ENCODE data around the gene TBX2.

Gene TBX2

GRCh38 chr17:61368832-61369450 is 30.7 kb upstream of the TBX2 start (continued):
- TF ChIP-seq, protein P1, sequence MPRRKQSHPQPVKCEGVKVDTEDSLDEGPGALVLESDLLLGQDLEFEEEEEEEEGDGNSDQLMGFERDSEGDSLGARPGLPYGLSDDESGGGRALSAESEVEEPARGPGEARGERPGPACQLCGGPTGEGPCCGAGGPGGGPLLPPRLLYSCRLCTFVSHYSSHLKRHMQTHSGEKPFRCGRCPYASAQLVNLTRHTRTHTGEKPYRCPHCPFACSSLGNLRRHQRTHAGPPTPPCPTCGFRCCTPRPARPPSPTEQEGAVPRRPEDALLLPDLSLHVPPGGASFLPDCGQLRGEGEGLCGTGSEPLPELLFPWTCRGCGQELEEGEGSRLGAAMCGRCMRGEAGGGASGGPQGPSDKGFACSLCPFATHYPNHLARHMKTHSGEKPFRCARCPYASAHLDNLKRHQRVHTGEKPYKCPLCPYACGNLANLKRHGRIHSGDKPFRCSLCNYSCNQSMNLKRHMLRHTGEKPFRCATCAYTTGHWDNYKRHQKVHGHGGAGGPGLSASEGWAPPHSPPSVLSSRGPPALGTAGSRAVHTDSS (tag by site-specific recombination; IDR thresholded peaks at IDR 0.05), result no peak
- TF ChIP-seq ZNF707 (tag by site-specific recombination; IDR thresholded peaks at IDR 0.05), result no peak

DNA sequence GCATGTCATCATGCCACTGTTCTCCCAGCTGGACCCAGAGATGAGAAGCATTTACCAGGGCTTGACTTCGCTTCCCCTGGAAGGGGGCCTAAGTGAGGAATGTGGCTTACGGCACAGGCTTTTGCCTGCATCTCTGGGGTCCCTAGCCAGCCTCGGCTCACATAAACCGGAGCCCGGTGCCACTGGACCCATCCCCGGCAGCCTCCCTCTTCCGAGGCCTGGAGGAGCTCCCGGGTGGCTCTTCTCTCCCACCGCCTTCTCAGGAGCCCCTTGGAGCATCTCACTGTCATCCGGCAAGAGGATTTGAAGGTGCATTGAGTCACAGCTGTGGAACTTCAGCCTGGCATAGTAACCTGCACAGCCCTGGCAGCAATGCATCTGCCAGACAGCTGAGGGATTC is 29.9 kb upstream of the TBX2 start:
- Histone ChIP-seq H3K9me3 (ENCODE audit: control insufficient read depth, insufficient read depth, low read depth, low read length) (no peaks in the 10 kb centered on the region), H3K4me3 (ENCODE audit: low read depth, low read length) (no peak overlapping the region), H3K36me3 (ENCODE audit: control insufficient read depth in 2 of 2, insufficient read depth in 1 of 2, low read length in 2 of 2) (no peaks in the 10 kb centered on the region), H3K27ac (ENCODE audit: extremely low read depth, low read depth, low read length) (no peak overlapping the region), H3K4me1 (ENCODE audit: control insufficient read depth, insufficient read depth, low read length) (no peaks in the 10 kb centered on the region)
- ChIA-PET POLR2A (no interaction called here), CTCF (interaction anchor here (0.6 kb wide), 1 partner anchor 20 kb away, joined by 7 read pairs; no protein-coding TSS in a partner anchor)
- TF ChIP-seq YY2 (tag by site-specific recombination; IDR thresholded peaks at IDR 0.05) (no peak), ZNF404 (tag by site-specific recombination; IDR thresholded peaks at IDR 0.05) (no peak), BCL11B (tag by site-specific recombination; IDR thresholded peaks at IDR 0.05; ENCODE audit: low read depth) (no peak), RBAK (tag by site-specific recombination; IDR thresholded peaks at IDR 0.05) (no peak), ZNF175 (tag by site-specific recombination; IDR thresholded peaks at IDR 0.05) (no peak), KLF16 (tag by site-specific recombination; IDR thresholded peaks at IDR 0.05) (no peak), ZNF785 (tag by site-specific recombination; IDR thresholded peaks at IDR 0.05) (no peak), ZSCAN18 (tag by site-specific recombination; IDR thresholded peaks at IDR 0.05) (no peak), ZNF610 (tag by site-specific recombination; IDR thresholded peaks at IDR 0.05; ENCODE audit: borderline replicate concordance) (no peak), ZNF777 (tag by site-specific recombination; IDR thresholded peaks at IDR 0.05; ENCODE audit: borderline replicate concordance) (no peak), ZBTB7A (tag by site-specific recombination; IDR thresholded peaks at IDR 0.05; ENCODE audit: low read depth) (no peak), ZNF292 (tag by site-specific recombination; IDR thresholded peaks at IDR 0.05; ENCODE audit: borderline replicate concordance, low read depth) (no peak)

- CTCF ChIA-PET, result interaction anchor here (0.6 to 2.1 kb wide), 3 partner anchors 19 to 224 kb away, joined by 3 to 8 read pairs (median 3); no protein-coding TSS in a partner anchor
- Histone ChIP-seq H3K27ac (ENCODE audit: extremely low read depth, low read depth, low read length) (no peak overlapping the region), H3K9me3 (ENCODE audit: control insufficient read depth, insufficient read depth, low read depth, low read length) (no peaks in the 10 kb centered on the region), H3K4me1 (ENCODE audit: control insufficient read depth, insufficient read depth, low read length) (no peaks in the 10 kb centered on the region), H3K36me3 (ENCODE audit: control insufficient read depth in 2 of 2, insufficient read depth in 1 of 2, low read length in 2 of 2) (no peaks in the 10 kb centered on the region), H3K4me3 (ENCODE audit: low read depth, low read length) (no peak overlapping the region)
- POLR2A ChIA-PET, result no interaction called here
- no peak for TF ChIP-seq HOXC10 (CRISPR knock-in tag; IDR thresholded peaks at IDR 0.05)
- no peak for TF ChIP-seq TRIM28 (IDR thresholded peaks at IDR 0.05; ENCODE audit: borderline replicate concordance, low read length)
- no peak for TF ChIP-seq ZNF596 (tag by site-specific recombination; IDR thresholded peaks at IDR 0.05)
- TF ChIP-seq ZNF174 (tag by site-specific recombination; IDR thresholded peaks at IDR 0.05), result no peak
- TF ChIP-seq ZNF791 (tag by site-specific recombination; IDR thresholded peaks at IDR 0.05), result no peak
- no peak for TF ChIP-seq ZNF626 (tag by site-specific recombination; IDR thresholded peaks at IDR 0.05)
- no peak for TF ChIP-seq ZSCAN18 (tag by site-specific recombination; IDR thresholded peaks at IDR 0.05)
- no peak for TF ChIP-seq PATZ1 (tag by site-specific recombination; IDR thresholded peaks at IDR 0.05)
- TF ChIP-seq ZNF202 (tag by site-specific recombination; IDR thresholded peaks at IDR 0.05; ENCODE audit: borderline replicate concordance), result no peak
- TF ChIP-seq, protein P2, sequence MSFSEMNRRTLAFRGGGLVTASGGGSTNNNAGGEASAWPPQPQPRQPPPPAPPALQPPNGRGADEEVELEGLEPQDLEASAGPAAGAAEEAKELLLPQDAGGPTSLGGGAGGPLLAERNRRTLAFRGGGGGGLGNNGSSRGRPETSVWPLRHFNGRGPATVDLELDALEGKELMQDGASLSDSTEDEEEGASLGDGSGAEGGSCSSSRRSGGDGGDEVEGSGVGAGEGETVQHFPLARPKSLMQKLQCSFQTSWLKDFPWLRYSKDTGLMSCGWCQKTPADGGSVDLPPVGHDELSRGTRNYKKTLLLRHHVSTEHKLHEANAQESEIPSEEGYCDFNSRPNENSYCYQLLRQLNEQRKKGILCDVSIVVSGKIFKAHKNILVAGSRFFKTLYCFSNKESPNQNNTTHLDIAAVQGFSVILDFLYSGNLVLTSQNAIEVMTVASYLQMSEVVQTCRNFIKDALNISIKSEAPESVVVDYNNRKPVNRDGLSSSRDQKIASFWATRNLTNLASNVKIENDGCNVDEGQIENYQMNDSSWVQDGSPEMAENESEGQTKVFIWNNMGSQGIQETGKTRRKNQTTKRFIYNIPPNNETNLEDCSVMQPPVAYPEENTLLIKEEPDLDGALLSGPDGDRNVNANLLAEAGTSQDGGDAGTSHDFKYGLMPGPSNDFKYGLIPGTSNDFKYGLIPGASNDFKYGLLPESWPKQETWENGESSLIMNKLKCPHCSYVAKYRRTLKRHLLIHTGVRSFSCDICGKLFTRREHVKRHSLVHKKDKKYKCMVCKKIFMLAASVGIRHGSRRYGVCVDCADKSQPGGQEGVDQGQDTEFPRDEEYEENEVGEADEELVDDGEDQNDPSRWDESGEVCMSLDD (tag by site-specific recombination; IDR thresholded peaks at IDR 0.05), result no peak
- TF ChIP-seq ZNF138 (tag by site-specific recombination; IDR thresholded peaks at IDR 0.05; ENCODE audit: borderline replicate concordance), result no peak
Observed at GRCh38 chr17:61371179-61371578, 28.5 kb upstream of the TBX2 start.
